ENCODE measurements around the gene SH3D21.

SH3D21 gene

DNA sequence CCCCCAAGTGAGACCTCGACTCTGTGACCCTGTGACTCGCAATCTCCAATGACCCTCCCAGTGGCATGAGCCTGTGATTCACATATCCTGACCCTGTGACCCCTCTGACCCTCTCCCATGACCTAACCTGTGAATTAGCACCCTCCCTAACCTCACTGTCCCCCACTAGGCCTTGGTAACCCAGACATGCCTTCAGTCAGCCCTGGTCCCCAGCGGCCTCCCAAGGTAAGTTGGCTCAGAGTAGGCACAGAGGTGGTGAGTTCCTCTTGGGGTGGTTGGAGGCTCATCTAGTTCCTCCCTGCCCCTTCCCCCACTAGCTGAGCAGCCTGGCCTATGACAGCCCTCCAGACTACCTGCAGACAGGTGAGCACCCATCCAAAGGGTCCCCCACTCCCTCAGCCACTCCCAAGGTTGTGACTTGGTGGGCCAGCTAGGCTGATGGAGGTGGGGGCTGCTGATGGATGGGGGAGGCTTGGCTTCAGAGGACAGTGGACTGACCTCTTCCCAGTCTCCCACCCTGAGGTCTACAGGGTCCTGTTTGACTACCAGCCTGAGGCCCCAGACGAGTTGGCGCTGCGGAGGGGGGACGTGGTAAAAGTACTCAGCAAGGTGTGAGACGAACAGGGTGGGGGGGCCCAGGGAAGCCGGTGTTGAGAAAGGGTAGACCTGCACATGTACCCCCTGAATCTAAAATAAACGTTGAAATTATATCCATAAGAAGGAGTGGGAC is 1.6 kb downstream of the SH3D21 start:
- Histone ChIP-seq H3K4me3 (ENCODE audit: low read length) (peak overlapping the region; percentile 89), H3K79me2 (ENCODE audit: control insufficient read depth, low read length) (0 out of 2 replicates have a peak, but pooled peaks cover 5% of the 10 kb centered on the region), H4K20me1 (ENCODE audit: control insufficient read depth, insufficient read depth, low read depth, low read length) (no peaks in the 10 kb centered on the region), H3K9me2 (replicated peaks; ENCODE audit: control insufficient read depth, low read length) (no peaks in the 10 kb centered on the region), H3K4me2 (ENCODE audit: low read length) (peak overlapping the region; percentile 93), H3F3A (ENCODE audit: control insufficient read depth, insufficient read depth) (peaks cover 28% of the 10 kb centered on the region), H3K27me3 (ENCODE audit: control insufficient read depth, low read length) (no peaks in the 10 kb centered on the region), H3K4me1 (ENCODE audit: control insufficient read depth, low read length) (peaks cover 38% of the 10 kb centered on the region), H3K36me3 (ENCODE audit: control insufficient read depth, low read length) (peaks cover 41% of the 10 kb centered on the region), H3K9me3 (ENCODE audit: control insufficient read depth, insufficient read depth, low read length) (no peaks in the 10 kb centered on the region), H3K27ac (ENCODE audit: low read depth, low read length) (no peak overlapping the region)
- TF ChIP-seq CTCF (IDR thresholded peaks at IDR 0.05; ENCODE audit: low read depth, low read length, poor library complexity, severe bottlenecking) (no peak), EZH2phosphoT487 (IDR thresholded peaks at IDR 0.05; ENCODE audit: borderline replicate concordance, low read length) (no peak)

- no peak overlapping the region for H3K4me2 ChIP-seq (ENCODE audit: low read length)
- peaks cover 29% of the 10 kb centered on the region for H3K36me3 ChIP-seq (ENCODE audit: control insufficient read depth, low read length)
- H3F3A ChIP-seq (ENCODE audit: control insufficient read depth, insufficient read depth): peaks cover 21% of the 10 kb centered on the region
- H3K9me2 ChIP-seq (replicated peaks; ENCODE audit: control insufficient read depth, low read length): no peaks in the 10 kb centered on the region
- no peak overlapping the region for H3K27ac ChIP-seq (ENCODE audit: low read depth, low read length)
- H3K4me3 ChIP-seq (ENCODE audit: low read length): no peak overlapping the region
- no peaks in the 10 kb centered on the region for H3K9me3 ChIP-seq (ENCODE audit: control insufficient read depth, insufficient read depth, low read length)
- H3K4me1 ChIP-seq (ENCODE audit: control insufficient read depth, low read length): peaks cover 36% of the 10 kb centered on the region
- 0 out of 2 replicates have a peak, but pooled peaks cover 5% of the 10 kb centered on the region for H3K79me2 ChIP-seq (ENCODE audit: control insufficient read depth, low read length)
- H3K27me3 ChIP-seq (ENCODE audit: control insufficient read depth, low read length): no peaks in the 10 kb centered on the region
- no peaks in the 10 kb centered on the region for H4K20me1 ChIP-seq (ENCODE audit: control insufficient read depth, insufficient read depth, low read depth, low read length)
- TF ChIP-seq CTCF (IDR thresholded peaks at IDR 0.05; ENCODE audit: low read depth, low read length, poor library complexity, severe bottlenecking): no peak
- no peak for TF ChIP-seq EZH2phosphoT487 (IDR thresholded peaks at IDR 0.05; ENCODE audit: borderline replicate concordance, low read length)
Measured at GRCh38 chr1:36309397-36309796, 3.2 kb downstream of the SH3D21 start.

DNA sequence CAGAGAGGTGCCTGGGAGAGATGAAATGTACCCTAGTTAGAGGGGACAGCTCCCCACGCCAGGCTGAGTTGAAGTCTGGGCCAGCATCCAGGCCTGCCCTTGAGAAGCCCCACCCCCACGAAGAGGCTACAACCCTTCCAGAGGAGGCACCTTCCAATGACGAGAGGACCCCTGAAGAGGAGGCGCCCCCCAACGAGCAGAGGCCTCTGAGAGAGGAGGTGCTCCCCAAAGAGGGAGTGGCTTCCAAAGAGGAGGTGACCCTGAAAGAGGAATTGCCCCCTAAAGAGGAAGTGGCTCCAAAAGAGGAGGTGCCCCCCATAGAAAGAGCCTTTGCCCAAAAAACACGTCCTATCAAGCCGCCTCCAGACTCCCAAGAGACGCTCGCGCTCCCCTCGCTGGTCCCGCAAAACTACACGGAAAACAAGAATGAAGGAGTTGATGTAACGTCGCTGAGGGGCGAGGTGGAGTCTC is 14.2 kb downstream of the SH3D21 start:
- Histone ChIP-seq H4K20me1 (ENCODE audit: control insufficient read depth, insufficient read depth, low read depth, low read length) (no peaks in the 10 kb centered on the region), H3K9me3 (ENCODE audit: control insufficient read depth, insufficient read depth, low read length) (no peaks in the 10 kb centered on the region), H3K27ac (ENCODE audit: low read depth, low read length) (no peak overlapping the region), H3F3A (ENCODE audit: control insufficient read depth, insufficient read depth) (peaks cover 5% of the 10 kb centered on the region; the same call in 1 of the 2 replicates), H3K36me3 (ENCODE audit: control insufficient read depth, low read length) (no peaks in the 10 kb centered on the region), H3K4me3 (ENCODE audit: low read length) (peak overlapping the region; percentile 60), H3K4me1 (ENCODE audit: control insufficient read depth, low read length) (peaks cover 41% of the 10 kb centered on the region), H3K4me2 (ENCODE audit: low read length) (peak overlapping the region; percentile 61), H3K9me2 (replicated peaks; ENCODE audit: control insufficient read depth, low read length) (no peaks in the 10 kb centered on the region), H3K27me3 (ENCODE audit: control insufficient read depth, low read length) (0 out of 2 replicates have a peak, but pooled peaks cover 2% of the 10 kb centered on the region), H3K79me2 (ENCODE audit: control insufficient read depth, low read length) (no peaks in the 10 kb centered on the region)
- TF ChIP-seq EZH2phosphoT487 (IDR thresholded peaks at IDR 0.05; ENCODE audit: borderline replicate concordance, low read length) (no peak), CTCF (IDR thresholded peaks at IDR 0.05; ENCODE audit: low read depth, low read length, poor library complexity, severe bottlenecking) (no peak)

Measured in DOHH2 (cell line).